GM19455 (cell line): ENCODE measurements around the gene ATP11B.
"Not testable (repeated sequence)": the region's sequence is repeated elsewhere in the genome, so short reads cannot be mapped to it uniquely, and the experiment has no call there.

Experiments
- ATAC-seq: cut with Tn5 transposase; IDR thresholded peaks from one replicate; pipeline ENCODE4 v1.9.1; 2021; ENCODE audit not compliant: unreplicated experiment

The ATP11B gene

DNA sequence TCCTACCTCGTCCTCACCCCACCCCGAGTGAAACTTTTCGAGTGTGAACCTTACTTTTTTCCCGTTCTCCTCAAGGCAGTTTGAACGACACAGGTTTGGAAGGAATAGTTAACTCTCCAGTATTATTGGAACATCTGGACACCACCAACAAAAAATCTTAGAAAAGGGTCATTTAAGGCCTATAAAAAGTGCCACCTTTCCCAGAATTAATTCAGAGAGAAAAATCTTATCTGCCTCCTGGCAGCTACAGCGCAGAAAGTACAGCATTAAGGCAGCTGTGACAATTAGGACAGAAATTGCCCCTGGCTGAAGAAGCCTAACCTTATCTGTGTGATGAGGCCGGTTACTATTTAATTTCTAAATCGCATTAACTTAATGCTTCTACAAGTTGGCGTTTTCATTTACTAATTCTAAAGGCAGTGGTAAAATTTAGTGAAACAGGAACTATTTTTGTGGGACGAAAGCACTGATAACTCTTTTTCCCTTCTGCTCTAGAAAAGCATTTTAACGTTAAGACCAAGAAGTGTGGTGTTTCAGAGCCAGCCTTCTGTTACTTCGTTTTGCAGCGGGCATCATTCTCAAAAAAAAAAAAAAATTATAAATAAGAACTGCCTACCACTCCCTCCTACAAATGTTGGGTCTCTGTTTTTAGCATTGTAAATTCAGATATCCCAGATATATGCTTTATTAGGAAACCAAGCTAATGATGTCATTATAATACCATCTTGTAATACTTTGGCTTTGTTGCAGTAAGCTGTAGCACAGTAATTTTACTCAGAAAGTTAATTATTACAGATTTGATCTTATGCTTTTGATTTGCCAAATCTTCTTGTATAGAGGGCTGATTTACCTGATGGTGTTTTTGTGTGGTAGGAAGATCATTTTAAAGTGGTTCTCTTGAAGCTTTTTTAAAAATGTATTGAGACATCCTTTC lies 1.4 kb downstream of the ATP11B start:
- ATAC-seq = no peak

GRCh38 chr3:182795389-182795782 lies 2.1 kb downstream of the ATP11B start:
- no peak for ATAC-seq

DNA sequence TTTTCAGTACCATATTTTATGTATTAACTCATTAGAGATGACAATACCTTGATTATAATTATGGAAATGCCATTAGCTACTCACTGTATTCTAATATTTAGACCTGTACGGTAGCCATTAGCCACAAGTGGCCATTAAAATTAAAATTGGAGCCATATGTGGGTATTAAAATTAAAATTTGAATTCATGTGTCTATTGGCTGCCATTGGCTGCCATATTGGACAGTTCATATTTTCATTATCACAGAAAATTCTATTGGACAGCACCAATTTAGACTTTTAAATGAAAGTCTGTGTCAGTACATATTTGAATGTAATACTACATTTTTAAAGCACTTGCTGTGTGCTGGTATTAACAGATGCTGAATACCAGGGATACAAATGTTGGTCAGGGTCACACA lies 3.0 kb downstream of the ATP11B start:
- ATAC-seq = no peak

DNA sequence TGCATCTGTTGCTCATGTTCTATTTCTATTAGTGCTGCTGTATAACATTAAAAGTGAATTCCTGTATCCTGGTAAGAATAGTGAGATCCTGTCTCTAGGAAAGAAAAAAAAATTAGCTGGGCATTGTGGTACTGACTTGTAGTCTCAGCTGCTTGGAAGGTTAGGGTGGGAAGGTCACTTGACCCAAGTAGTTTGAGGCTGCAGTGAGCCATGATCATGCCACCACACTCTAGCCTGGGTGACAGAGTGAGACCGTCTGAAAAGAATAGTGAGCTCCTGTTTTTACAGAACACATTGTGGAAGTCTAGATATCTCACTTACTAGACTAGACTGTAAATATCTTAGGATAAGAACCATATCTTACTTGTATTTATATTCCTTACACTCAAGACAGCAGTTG lies 4.6 kb downstream of the ATP11B start:
- ATAC-seq = no peak

DNA sequence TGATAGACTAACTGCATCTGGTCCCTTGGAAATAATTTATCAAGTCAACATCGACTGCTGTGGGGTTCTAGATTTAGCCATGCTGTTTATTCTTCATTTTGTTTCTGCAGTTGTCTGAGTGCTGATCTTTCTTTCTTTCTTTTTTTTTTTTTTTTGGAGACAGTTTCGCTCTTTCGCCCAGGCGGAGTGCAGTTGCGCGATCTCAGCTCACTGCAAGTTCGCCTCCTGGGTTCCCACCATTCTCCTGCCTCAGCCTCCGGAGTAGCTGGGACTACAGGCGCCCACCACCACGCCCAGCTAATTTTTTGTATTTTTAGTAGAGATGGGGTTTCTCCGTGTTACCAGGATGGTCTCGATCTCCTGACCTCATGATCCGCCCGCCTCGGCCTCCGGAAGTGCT lies 5.8 kb downstream of the ATP11B start:
- not testable (repeated sequence) for ATAC-seq

DNA sequence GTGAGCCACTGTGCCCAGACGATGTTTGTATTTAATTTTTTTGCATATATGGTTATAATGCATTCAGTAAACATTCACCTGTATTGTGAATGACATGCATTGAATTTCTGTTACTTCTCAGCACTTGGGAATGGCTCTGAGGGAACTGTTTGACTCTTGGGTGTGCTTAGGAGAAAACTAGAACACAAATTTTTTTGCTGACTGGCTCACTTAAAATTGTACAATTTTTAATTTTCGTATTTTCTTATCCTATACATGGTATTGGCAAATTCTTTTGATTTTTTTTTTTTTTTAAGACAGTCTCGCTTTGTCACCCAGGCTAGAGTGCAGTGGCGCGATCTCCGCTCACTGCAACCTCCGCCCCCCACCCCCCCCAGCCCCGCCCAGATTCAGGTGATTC lies 7.2 kb downstream of the ATP11B start:
- ATAC-seq = no peak

DNA sequence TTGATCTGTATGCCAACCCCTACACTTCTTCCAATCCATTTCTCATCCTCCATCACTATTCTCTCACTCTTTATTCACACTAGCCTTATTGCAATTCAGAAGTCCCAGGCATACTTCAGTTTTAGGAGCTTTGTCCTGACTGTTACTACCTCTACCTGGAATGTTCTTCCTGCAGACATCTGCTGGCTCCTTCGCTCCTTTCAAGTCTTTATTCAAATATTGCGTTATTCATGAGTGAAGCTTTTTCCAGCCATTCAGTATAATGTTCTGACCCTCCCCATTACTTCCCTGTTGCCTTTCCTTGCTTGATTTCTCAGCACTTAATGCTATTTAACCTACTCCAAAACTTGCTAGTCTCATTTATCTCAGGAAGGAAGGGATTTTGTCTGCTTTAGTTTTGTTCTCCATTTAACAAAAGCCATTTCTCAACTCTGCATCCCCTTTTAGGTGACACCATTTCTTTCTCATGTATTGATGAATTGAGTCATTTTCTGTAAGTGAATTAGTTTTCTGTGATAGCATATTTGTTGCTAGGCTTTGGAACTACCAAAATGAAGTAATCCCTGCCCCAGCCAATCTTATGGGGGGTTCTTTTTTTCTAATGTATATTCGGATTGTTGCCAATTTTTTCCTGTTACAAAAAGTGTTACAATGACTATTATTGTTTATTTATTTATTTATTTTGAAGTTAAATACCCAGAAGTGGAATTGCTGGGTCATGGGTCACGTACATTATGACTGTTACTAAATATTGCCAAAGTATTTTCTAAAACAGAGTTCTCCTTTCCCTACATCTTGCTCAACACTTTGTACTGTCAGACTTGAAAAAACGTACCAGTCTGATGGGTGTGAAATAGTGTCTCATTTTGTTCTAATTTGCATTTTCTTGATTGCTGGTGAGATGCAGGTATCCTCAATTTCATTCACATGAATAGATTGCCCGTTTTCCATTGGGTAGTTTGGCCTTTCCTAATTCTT lies 9.4 kb downstream of the ATP11B start:
- no peak for ATAC-seq

DNA sequence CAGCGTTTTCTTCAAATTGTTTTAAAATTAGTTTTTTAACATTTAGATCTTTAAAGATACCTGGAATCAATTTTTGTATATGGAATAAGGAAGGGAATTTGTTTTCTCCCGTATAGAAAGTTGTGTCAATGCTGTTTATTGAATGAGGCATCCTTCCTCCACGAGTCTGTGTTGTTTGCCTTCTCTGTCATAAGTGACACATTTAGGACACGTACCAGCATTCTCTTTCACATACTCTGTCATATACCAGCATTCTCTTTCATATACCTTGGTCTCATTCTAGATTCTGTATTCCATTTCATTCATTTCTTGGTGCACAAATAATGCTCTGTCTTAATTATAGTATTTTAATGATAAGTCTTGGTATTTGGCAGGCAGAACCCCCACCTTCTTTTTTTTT lies 10.3 kb downstream of the ATP11B start:
- ATAC-seq = no peak

- ATAC-seq = no peak
Measured at GRCh38 chr3:182807061-182807460, 13.8 kb downstream of the ATP11B start.

DNA sequence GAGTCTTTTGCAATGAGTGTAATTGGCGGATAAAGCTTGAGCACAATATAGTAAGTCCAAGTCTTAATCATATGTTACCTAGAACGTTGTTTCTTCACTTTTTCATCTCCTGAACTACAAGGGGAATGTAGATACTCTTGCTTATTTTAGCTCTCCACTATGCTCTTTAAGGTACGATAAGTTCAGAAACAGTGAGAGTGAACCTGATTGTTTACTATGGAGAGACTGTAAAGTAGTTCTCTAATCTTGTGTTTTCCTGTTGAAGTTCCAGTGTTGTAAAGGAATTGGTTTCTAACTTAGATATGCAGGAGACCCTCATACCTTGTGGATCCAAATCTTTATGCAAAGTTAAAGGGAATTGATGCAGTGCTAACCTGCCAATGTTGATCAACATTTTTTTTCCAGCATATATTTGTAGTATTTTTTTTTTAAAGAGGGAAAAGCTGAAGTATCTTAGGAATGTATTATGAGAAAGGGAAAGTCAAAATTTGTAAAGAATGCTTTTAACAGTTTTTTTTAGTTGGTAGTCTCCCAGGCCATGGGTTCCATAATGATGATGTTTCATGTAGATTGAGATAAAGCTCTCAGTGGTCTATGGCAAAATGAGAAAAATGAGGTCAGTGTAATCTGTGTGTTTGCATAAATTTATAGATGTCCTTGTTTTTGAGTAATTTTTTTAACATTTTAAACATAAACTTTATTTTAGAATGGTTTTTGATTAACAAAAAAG lies 14.9 kb downstream of the ATP11B start:
- no peak for ATAC-seq

DNA sequence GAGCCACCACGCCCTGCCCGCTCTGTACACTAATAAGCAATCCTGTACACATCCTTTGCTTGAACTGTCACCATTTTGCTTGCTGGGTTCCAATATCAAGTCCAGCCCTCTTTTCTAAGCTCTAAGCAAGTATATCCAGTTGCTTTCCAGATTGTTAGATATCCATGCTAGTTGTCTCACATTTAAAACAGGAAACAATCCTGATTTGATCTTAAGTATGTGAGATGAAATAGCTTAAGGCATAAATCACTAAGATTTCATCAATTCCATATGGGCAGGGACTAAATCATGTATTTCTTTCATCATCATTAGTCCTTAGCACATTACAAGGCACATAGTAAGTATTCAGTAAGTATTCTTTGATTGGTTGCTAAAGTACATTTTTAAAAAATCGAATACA lies 16.2 kb downstream of the ATP11B start:
- ATAC-seq = no peak

DNA sequence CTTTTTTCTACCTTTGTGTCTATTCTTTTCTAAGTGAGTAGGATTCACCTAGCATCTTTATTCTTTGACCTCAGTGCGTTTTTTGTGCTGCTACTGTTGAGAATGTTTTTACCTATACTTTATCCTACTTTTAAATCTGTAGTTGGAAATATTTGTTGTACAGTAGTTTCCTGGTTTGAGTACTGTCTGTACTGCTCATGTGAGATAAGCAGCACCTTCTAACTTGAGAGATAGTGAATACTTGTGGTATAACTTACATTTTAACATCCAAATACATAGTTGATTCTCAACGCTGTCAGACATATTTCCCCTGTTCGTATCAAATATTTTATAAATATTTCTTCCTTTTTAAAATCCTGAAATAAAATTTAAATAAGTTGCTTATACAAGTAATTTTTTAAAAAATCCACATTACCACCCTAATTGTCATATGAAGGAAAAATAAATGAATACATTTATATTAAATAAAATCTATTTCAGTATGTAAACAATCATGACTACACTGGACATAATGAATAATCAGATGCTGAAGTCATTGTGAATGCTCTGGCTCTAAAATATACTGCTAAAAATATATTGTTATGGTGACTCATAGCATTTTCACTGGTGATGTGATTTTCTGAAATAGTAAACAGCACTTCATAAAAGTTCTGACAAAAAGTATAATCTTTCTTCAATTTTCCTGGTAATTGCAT lies 17.4 kb downstream of the ATP11B start:
- ATAC-seq = no peak

GRCh38 chr3:182811269-182811596 lies 17.9 kb downstream of the ATP11B start:
- ATAC-seq = no peak

GRCh38 chr3:182812123-182812522 lies 18.8 kb downstream of the ATP11B start:
- ATAC-seq = no peak

- ATAC-seq = no peak
Measured at GRCh38 chr3:182814419-182815062, 21.2 kb downstream of the ATP11B start.

DNA sequence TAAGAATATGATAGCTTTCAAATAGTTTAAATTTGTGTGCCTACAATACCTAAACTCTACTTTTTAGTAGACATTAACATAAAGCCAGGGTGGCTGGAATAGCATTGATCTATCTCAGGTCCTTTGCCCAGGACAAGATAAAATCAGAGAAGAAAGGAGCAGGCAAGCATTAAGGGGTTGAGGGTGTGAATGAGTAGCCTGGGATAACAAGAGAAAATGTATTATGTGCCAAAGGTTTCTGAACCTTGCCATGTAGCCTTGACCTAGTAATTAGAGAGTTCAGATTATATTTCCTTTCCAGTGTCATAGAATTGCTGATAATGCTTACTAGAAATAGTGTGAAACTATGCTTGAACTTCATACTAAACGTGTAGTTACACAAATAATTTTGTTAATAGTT lies 22.9 kb downstream of the ATP11B start:
- ATAC-seq = no peak

DNA sequence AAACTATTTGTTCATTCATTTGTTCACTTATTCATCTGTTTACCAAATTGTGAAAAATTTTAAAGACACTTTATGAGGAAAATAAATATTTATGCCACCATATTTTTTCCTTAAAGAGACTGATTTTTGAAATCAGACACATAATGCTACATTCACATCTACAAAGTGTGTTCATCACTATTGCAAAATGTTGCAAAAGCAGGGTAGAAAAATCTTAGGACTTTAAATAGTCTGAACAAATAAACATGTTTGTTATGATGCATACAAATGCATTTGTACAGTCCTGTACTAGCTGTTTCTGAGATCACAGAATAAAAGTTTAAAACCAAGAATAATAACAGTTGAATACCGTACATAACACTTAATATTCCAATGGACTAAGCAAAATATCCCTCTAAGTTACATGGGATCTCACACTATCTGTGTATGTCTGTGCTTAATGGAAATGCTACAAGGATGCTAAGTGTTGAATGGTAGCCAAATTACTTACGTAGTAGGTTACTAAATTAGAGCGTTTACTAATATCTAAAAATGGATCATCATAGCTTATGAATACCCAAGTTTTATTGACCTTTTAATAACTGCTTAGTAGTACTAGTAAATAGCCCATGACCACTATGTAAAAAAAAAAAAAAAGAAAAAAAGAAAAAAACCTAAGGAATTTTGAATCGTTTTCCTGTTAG lies 25.1 kb downstream of the ATP11B start:
- no peak for ATAC-seq

GRCh38 chr3:182821221-182821981 lies 28.1 kb downstream of the ATP11B start:
- ATAC-seq = no peak

DNA sequence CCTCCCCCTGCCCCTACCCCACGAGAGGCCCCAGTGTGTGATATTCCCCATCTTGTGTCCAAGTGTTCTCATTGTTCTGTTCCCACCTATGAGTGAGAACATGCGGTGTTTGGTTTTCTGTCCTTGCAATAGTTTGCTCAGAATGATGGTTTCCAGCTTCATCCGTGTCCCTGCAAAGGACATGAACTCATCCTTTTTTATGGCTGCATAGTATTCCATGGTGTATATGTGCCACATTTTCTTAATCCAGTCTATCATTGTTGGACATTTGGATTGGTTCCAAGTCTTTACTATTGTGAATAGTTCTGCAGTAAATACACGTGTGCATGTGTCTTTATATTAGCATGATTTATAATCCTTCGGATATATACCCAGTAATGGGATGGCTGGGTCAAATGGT lies 29.0 kb downstream of the ATP11B start:
- ATAC-seq = not testable (repeated sequence)
